ENCODE measurements around the gene RAB44. TPM values are rescaled to one million over a fixed set of nuclear protein-coding genes. Genes with fewer than 3 reads are reported as not detected.

Gene RAB44
- total RNA-seq, 1 donor from 2014 or later: 0.21 TPM

- Histone ChIP-seq H3K36me3 (peaks cover 57 to 60% of the 10 kb centered on the region in 2 donors), H3K9me3 (no peaks in the 10 kb centered on the region), H3K27ac (peak overlapping the region; percentile 45 to 100), H3K4me1 (peaks cover 12 to 25% of the 10 kb centered on the region in 2 donors), H3K27me3 (no peaks in the 10 kb centered on the region), H3K4me3 (peak overlapping the region; percentile 12 to 75)
- no peak for DNase-seq (ENCODE audit: low spot score in 2 of 2)
- intact Hi-C loops (cut with DNase I): no loop called here
- no peak for TF ChIP-seq CTCF (IDR thresholded peaks at IDR 0.05)
These were observed 15.1 kb upstream of the RAB44 start for GRCh38 chr6:36682328-36683144.

GRCh38 chr6:36683145-36683655, 14.4 kb upstream of the RAB44 start:
- peak overlapping the region; percentile 12 to 75 for H3K4me3 ChIP-seq
- no peaks in the 10 kb centered on the region for H3K9me3 ChIP-seq
- H3K27me3 ChIP-seq: no peaks in the 10 kb centered on the region
- peaks cover 12 to 18% of the 10 kb centered on the region in 2 donors for H3K4me1 ChIP-seq
- H3K36me3 ChIP-seq: peaks cover 58 to 67% of the 10 kb centered on the region in 2 donors
- no peak for DNase-seq (ENCODE audit: low spot score in 2 of 2)
- no peak for TF ChIP-seq CTCF (IDR thresholded peaks at IDR 0.05)
- intact Hi-C loops (cut with DNase I): no loop called here
- H3K27ac ChIP-seq: peak overlapping the region; percentile 45 to 100

GRCh38 chr6:36683656-36684446, 13.8 kb upstream of the RAB44 start:
- no peak for TF ChIP-seq CTCF (IDR thresholded peaks at IDR 0.05)
- intact Hi-C loops (cut with DNase I): no loop called here
- Histone ChIP-seq H3K36me3 (peaks cover 58 to 68% of the 10 kb centered on the region in 2 donors), H3K9me3 (no peaks in the 10 kb centered on the region), H3K4me3 (no peak overlapping the region), H3K4me1 (peaks cover 12 to 18% of the 10 kb centered on the region in 2 donors), H3K27me3 (no peaks in the 10 kb centered on the region), H3K27ac (peak overlapping the region; percentile 45 to 100)
- peak in 1 of 2 donors; percentile 66 for DNase-seq (ENCODE audit: low spot score in 2 of 2)

GRCh38 chr6:36684447-36684812, 13.2 kb upstream of the RAB44 start:
- H3K4me3 ChIP-seq: no peak overlapping the region
- TF ChIP-seq CTCF (IDR thresholded peaks at IDR 0.05): no peak
- peaks cover 12 to 18% of the 10 kb centered on the region in 2 donors for H3K4me1 ChIP-seq
- H3K9me3 ChIP-seq: no peaks in the 10 kb centered on the region
- intact Hi-C loops (cut with DNase I): no loop called here
- no peaks in the 10 kb centered on the region for H3K27me3 ChIP-seq
- no peak for DNase-seq (ENCODE audit: low spot score in 2 of 2)
- H3K27ac ChIP-seq: no peak overlapping the region
- H3K36me3 ChIP-seq: peaks cover 58 to 68% of the 10 kb centered on the region in 2 donors

GRCh38 chr6:36685166-36685924, 12.3 kb upstream of the RAB44 start:
- Histone ChIP-seq H3K36me3 (peaks cover 58 to 64% of the 10 kb centered on the region in 2 donors), H3K4me3 (no peak overlapping the region), H3K9me3 (no peaks in the 10 kb centered on the region), H3K27ac (peak overlapping the region in 1 of 2 donors; percentile 23), H3K27me3 (no peaks in the 10 kb centered on the region), H3K4me1 (peaks cover 12 to 18% of the 10 kb centered on the region in 2 donors)
- DNase-seq (ENCODE audit: low spot score in 2 of 2): no peak
- intact Hi-C loops (cut with DNase I): no loop called here
- TF ChIP-seq CTCF (IDR thresholded peaks at IDR 0.05): no peak
